Hepatic stellate cell (primary cell): ENCODE data around the gene NFATC1.

Experiments
- DNase-seq: peaks from one replicate; pipeline ENCODE4 v3.0.0; 2011; ENCODE audit warnings: low spot score

NFATC1 gene

GRCh38 chr18:79538635-79539034 lies 142.9 kb downstream of the NFATC1 start:
- DNase-seq: no peak

GRCh38 chr18:79540161-79540903 lies 144.6 kb downstream of the NFATC1 start:
- DNase-seq: no peak

- DNase-seq: no peak
Observed at GRCh38 chr18:79540904-79541282, 145.2 kb downstream of the NFATC1 start.

- no peak for DNase-seq
Observed at GRCh38 chr18:79542213-79542612, 146.5 kb downstream of the NFATC1 start.

GRCh38 chr18:79542876-79543750 lies 147.4 kb downstream of the NFATC1 start:
- no peak for DNase-seq

GRCh38 chr18:79543861-79544385 lies 148.2 kb downstream of the NFATC1 start:
- no peak for DNase-seq

GRCh38 chr18:79544386-79544963 lies 148.7 kb downstream of the NFATC1 start:
- DNase-seq: no peak

- DNase-seq: no peak
Observed at GRCh38 chr18:79545255-79545654, 149.5 kb downstream of the NFATC1 start.

GRCh38 chr18:79545736-79546171 lies 150.0 kb downstream of the NFATC1 start:
- no peak for DNase-seq

- no peak for DNase-seq
Observed at GRCh38 chr18:79546781-79547272, 151.1 kb downstream of the NFATC1 start.

- DNase-seq: no peak
Observed at GRCh38 chr18:79547413-79548076, 151.8 kb downstream of the NFATC1 start.

- DNase-seq: no peak
Observed at GRCh38 chr18:79548077-79548450, 152.3 kb downstream of the NFATC1 start.

- DNase-seq: no peak
Observed at GRCh38 chr18:79548621-79548985, 152.9 kb downstream of the NFATC1 start.

- no peak for DNase-seq
Observed at GRCh38 chr18:79548986-79549637, 153.4 kb downstream of the NFATC1 start.

GRCh38 chr18:79549638-79550000 lies 153.9 kb downstream of the NFATC1 start:
- DNase-seq: no peak

GRCh38 chr18:79552140-79552631 lies 156.5 kb downstream of the NFATC1 start:
- no peak for DNase-seq

GRCh38 chr18:79552696-79553095 lies 157.0 kb downstream of the NFATC1 start:
- no peak for DNase-seq

- DNase-seq: no peak
Observed at GRCh38 chr18:79553154-79553553, 157.4 kb downstream of the NFATC1 start.

- no peak for DNase-seq
Observed at GRCh38 chr18:79553696-79554095, 158.0 kb downstream of the NFATC1 start.

- DNase-seq: no peak
Observed at GRCh38 chr18:79554321-79554720, 158.6 kb downstream of the NFATC1 start.

GRCh38 chr18:79554945-79555645 lies 159.4 kb downstream of the NFATC1 start:
- DNase-seq: no peak
